ENCODE measurements around the gene AARSD1.
"Not testable (repeated sequence)": the region's sequence is repeated elsewhere in the genome, so short reads cannot be mapped to it uniquely, and the experiment has no call there.

AARSD1 gene

GRCh38 chr17:42919522-42920077 lies 44.7 kb downstream of the AARSD1 start:
- DNase-seq, result not testable (repeated sequence)

DNA sequence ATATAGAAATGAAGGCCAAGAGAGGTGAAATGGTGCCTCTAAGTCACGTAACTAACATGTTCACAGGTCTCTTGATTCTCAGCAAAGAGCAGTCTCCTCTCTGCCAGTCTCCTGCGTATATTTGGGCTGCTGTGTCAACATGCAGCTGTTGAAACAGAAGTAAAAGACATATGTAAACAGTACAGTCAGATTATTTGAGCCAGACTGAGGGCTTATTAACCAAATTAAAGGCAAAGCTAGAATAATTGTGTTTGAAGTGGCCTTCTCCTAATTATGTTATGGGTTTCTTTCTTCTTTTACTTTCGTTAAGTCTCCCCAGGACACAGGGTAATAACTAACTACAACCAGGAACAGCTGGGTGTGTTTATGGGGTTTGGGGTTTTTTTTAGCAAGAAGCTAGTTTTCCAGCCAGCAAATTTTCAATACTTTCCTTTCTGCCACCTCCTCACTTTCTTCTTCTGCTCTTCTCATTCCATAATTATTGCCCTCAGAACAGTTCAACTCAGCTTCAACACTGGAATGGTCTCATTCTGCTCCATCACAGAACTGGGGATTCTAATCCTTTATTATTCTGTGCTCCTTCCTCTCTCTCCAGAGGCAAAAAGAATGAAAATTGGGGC lies 45.2 kb downstream of the AARSD1 start:
- no peak for DNase-seq

GRCh38 chr17:42917236-42917603 lies 47.0 kb downstream of the AARSD1 start:
- DNase-seq, result no peak

DNA sequence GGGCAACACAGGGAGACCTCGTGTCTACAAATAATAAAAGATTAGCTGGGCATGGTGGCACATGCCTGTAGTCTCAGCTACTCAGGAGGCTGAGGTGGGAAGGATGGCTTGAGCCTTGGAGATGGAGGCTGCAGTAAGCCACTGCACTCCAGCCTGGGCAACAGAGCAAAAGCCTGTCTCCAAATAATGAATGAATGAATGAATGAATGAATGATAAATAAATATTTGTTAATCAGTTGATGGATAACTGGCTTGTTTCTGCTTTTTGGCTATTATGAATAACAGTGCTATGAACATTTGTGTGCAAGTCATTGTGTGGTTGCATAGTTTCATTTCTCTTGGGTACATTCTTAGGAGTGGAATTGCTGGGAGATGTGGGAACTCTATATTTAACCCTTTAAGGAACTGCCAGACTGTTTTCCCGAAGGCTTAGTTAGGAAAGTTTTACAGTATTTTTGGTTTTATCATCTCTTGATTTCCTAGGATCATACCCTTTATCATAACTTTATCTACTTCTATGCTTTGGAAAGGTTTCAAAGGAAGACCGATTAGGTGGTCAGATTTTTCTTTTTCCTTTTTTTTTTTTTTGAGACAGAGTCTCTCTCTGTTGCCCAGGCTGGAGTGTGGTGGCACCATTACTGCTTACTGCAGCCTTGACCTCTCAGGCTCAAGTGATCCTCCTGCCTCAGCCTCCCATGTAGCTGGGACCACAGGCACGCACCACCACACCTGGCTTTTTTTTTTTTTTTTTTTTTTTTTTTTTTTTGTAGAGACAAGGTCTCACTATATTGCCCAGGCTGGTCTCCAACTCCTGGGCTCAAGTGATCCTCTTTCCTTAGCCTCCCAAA lies 47.6 kb downstream of the AARSD1 start:
- DNase-seq, result not testable (repeated sequence)

GRCh38 chr17:42915288-42915687 lies 49.0 kb downstream of the AARSD1 start:
- not testable (repeated sequence) for DNase-seq

DNA sequence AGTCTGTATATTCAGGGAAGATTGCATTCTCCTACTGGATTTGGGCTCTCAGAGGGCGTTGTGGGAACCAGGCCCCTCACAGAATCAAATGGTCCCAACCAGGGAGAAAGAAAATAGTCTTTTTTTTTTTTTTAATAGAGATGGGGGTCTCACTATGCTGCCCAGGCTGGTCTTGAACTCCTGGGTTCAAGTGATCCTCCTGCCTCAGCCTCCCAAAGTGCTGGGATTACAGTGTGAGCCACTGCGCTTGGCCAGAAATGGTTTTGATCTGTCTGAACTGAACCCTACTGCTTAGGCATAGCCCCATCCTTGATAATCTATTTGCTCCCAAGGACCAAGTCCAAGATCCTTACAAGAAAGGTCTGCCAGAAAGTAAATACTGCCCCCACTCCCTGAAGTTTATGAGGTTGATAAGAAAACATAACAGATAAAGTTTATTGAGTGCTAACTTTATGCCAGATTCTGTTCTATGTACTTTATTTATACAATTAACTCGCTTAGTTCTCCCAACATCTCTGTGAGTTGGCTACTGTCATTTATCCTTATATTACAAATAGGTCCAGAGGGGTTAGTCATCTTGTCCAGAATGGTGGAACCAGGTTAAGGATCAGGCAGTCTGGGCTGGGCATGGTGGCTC lies 50.2 kb downstream of the AARSD1 start:
- no peak for DNase-seq

- no peak for DNase-seq
These were observed 50.7 kb downstream of the AARSD1 start for GRCh38 chr17:42913522-42913921.

DNA sequence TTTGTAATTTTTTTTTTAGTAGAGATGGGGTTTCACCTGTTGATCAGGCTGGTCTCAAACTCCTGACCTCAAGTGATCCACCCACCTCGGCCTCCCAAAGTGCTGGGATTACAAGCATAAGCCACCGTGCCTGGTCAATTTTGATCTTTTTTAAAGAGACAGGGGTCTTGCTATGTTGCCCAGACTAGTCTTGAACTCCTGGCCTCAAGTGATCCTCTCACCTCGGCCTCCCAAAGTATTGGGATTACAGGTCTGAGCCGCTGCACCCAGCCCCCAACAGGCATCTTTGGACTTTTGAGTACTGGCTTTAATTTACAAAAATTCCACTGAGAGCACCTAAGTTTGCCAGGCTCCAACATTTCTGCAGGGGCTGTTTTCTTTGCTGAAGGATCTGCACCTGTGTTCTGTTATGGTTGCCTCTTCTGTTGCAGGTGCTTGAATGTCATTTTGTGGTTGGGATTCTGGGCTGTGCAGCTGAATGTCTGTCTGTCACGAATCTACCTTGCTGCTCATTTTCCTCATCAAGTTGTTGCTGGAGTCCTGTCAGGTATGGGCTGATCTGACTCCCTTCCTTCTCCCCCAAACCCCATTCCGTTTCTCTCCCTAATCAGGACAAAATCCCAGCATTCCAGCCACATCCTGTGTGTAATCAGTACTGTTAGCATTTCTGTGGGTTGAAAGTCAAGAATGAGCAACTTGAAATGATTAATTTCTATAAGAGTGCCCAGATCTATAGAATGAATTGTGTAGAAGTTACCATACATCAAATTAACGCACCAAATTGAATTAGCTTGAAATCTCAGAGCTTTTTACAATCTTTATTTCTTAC lies 55.2 kb downstream of the AARSD1 start:
- no peak for DNase-seq

DNA sequence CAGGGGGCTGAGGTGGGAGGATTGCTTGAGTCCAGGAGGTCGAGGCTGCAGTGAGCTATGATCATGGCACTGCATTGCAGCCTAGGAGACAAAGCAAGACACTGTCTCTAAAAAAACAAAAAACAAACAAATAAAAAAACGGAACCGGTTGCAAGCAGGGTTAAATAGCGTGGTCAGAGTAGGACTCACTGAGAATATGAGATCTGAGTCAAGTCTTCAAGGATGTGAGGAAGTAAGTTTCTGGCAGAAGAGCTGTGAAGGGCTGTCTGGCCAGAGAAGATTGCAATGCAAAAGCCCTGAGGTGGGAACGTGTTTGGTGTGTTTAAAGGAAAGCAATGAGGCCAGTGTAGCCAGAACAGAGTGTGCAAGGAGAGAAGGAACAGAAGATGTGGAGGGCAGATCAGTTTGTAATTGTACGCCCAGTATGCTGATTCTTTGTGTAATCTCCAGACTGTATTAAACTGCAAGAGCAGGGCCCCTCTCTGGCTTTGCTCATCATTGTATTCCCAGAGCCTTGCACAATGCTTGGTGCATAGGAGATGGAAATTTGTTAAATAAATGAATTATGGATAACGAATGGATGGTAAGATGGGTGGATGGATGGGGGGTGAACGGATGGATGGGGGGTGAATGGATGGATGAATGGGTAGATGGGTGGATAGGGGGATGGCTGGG lies 57.3 kb downstream of the AARSD1 start:
- no peak for DNase-seq

DNA sequence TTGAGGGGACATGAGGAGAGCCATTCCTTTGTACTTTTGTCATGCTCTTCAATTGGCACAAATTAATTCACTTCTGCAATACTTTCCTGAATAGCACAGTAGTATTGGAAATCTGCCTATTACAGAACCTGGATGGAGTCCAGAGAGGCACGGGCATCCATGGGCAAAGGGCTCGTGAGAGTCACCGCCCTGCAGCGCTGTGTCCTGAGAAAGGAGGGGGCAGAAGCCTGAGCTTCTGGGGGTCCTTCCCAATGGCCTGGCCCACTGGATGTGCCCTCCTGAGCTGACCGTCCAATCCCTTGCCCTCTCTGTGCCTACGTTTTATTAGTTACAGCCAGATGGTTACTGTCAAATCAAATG lies 60.2 kb downstream of the AARSD1 start:
- no peak for DNase-seq

DNA sequence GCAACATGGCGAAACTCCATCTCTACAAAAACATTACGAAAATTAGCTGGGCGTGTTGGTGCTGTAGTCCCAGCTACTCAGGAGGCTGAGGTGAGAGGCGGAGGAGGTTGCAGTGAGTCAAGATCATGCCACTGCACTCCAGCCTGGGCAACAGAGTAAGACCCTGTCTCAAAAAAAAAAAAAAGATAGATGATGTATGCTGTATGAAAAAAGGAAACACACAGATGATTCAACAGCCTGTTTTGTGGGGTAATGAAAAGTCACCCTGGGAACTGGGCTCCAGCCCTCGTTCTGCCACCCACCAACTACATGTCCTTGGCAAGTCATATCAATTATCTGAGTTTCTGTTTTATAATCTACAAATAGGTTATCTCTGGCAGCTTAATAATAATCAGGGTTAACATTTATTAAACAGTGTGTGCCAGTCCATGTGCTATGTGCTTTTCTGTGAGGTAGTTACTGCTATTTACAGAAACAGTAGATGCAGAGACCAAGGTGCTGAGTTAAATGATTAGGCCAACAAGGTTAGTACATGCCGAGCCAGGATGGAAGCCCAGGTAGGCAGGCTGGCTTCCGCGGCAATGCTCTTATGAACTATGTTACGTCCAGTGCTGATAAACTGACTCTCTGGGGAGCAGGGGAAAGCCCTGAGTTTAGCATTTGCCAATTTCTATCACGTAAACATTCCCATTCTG lies 62.6 kb downstream of the AARSD1 start:
- no peak for DNase-seq

Data from retina (tissue), 1 donor.